NCI-H82 treated with DMSO at 0.1 percent for 48 hours (cell line): ENCODE data around the gene PSPC1.
"Not testable (repeated sequence)": the region's sequence is repeated elsewhere in the genome, so short reads cannot be mapped to it uniquely, and the experiment has no call there.

Experiments used
- DNase-seq: peaks from one replicate; lab custom pipeline; 2025; ENCODE audit not compliant: unreplicated experiment; lab: John Stamatoyannopoulos, UW

The PSPC1 gene

GRCh38 chr13:19764237-19764636 is 18.5 kb downstream of the PSPC1 start:
- no peak for DNase-seq

DNA sequence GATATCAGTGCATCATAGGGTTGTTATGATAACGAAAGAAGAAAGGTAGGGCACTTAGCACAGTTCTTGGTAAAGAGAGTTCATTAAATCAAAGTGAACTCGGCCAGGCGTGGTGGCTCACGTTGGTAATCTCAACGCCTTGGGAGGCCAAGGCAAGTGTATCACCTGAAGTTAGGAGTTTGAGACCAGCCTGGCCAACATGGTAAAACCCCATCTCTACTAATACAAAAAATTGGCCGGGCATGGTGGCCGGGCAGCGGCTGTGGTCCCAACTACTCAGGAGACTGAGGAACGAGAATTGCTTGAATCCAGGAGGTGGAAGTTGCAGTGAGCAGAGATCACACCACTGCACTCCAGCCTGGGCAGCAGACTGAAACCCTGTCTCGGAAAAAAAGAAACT is 19.1 kb downstream of the PSPC1 start:
- no peak for DNase-seq

GRCh38 chr13:19759669-19760068 is 23.1 kb downstream of the PSPC1 start:
- no peak for DNase-seq

- no peak for DNase-seq
Measured at GRCh38 chr13:19742643-19743042, 40.1 kb downstream of the PSPC1 start.

GRCh38 chr13:19737844-19738557 is 44.7 kb downstream of the PSPC1 start:
- DNase-seq: no peak

- no peak for DNase-seq
Measured at GRCh38 chr13:19726611-19727010, 56.1 kb downstream of the PSPC1 start.

DNA sequence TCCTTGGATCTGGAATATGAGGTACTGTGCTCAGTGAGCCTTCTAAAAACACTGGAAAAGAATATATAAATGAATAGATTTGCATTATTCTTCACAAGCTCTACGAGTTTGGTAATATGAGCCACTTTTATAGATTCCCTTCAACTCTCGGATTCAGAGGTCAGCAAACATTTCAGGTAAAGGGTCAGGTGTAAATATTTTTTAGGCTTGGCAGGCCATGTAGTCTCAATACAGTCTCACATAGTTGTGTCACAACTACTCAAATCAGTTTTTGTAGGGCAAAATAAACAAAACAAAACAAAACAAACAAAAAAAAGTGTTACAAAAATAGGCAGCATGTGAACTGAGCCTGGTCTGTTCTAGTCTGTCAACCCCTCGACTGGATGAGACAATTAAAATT is 57.4 kb downstream of the PSPC1 start:
- no peak for DNase-seq

- DNase-seq: no peak
Measured at GRCh38 chr13:19720039-19720438, 62.7 kb downstream of the PSPC1 start.

- DNase-seq: no peak
Measured at GRCh38 chr13:19713186-19713965, 69.4 kb downstream of the PSPC1 start.

DNA sequence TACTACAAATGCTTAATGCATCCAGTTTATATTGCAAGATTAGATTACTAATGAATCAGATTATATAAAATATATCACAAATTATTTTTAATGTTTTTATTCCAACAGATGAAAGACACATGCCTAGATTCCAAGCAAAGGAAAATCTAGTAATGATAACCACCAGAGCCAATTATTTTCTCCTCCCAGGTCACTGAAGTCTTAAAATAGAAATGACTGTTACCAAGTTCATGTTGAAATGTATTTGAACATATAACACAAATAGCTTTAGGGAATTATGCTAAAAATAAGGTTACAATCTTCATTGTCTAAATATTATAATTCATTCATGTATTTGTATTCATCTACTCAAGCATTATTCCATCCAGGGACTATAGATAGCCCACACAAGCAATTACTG is 73.0 kb downstream of the PSPC1 start:
- not testable (repeated sequence) for DNase-seq

DNA sequence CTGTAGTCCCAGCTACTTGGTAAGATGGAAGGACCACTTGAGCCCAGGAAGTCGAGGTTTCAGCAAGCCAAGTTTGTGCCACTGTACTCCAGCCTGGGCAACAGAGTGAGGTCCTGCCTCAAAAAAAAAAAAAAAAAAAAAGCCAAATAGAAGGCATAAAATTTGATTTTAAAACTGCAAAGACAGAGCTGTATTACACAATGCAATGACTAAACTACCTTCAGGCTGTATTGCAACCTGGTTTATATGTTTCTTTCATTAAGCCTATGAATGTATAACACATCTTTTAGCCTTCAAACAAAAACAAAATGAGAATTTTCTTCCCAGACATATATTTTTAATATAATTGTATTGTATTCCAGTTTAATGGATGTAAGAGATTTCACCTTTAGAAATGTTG is 73.7 kb downstream of the PSPC1 start:
- DNase-seq: not testable (repeated sequence)

- not testable (repeated sequence) for DNase-seq
Measured at GRCh38 chr13:19704256-19704655, 78.5 kb downstream of the PSPC1 start.

- not testable (repeated sequence) for DNase-seq
Measured at GRCh38 chr13:19701619-19702018, 81.1 kb downstream of the PSPC1 start.

GRCh38 chr13:19700963-19701362 is 81.8 kb downstream of the PSPC1 start:
- not testable (repeated sequence) for DNase-seq

DNA sequence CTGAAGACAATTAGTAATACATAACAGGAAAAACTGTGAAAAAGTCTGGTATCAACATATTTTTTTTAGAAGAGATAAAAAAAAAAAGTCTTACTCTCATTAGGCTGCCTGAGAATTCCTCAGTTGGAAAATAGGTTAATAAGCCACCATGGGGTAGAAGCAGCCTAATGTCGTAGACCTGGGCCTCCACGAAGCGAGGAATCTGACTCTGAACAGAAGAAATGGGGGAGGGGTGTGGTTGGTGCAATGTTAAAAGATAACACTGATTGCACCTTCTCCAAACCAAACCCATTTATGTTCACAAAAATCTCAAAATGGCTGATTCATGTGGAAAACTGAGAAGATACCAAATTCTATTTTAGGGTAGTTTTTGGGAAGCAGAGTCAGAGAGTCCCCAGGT is 86.9 kb downstream of the PSPC1 start:
- DNase-seq: no peak

DNA sequence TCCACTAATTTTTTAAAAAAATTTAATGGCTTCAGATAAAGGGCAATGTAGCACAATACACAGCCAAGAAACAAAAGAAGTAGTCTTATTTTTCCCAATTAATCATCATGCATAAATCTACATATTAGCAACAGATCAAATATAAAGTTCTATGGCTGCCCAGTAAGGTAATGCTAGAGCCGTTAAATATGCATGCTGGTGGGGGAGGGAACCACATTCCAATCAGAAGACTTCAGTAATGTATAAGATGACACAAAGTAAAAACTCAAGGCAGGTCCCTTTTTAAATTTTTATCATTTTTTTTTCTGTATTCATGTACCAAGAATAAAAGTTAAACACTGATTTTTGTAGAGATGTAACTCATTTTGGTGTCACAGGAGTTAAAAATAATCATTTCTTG is 87.3 kb downstream of the PSPC1 start:
- no peak for DNase-seq

DNA sequence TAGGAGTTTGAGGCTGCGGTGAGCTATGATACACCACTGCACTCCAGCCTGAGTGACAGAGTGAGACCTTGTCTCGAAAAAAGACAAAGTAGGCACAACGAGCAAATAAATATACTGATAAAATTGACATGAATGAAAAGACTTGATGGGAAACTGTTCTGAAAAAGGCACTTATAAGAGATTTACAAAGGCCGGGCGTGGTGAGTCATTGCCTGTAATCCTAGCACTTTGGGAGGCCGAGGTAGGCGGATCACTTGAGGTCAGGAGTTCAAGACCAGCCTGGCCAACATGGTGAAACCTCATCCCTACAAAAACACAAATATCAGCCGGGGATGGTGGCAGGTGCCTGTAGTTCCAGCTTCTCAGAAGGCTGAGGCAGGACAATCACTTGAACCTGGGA is 91.3 kb downstream of the PSPC1 start:
- DNase-seq: not testable (repeated sequence)

DNA sequence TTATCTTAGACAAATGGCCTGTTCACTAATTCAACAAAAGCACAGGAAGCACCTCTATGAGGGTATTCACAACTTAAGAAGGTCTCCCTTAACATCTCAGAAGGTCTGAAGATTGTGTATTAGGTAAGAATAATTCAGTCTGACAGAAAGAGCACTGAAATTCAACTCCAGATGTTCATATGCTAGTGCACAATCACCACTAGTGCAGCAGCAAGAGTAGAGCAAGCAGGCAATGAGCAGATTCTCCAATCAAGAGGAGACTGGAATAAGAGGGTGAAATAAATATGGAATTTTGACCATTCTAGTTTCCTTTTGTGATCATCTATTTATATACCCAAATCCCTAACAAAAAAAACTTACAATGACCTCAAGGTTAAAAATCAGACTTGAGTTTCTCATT is 97.3 kb downstream of the PSPC1 start:
- no peak for DNase-seq

- DNase-seq: no peak
Measured at GRCh38 chr13:19685034-19685433, 97.7 kb downstream of the PSPC1 start.

DNA sequence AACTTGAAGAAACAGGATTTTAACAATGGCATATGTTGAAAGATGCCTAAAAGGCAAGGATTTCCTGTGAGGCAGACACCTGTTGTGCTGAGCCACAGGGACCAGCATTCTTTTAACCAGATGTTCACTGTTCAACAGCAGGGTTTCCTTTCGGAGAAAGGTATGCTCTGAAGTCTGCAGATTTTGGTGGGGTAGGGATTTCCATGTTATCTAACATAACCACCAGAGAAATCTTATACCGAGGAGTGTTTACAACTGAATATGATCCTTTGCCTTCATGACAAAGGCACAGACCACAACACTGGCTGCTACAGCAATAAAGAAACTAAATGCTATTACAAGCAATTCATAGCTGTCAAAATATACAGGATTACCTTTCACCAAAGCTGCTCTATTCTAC is 101.2 kb downstream of the PSPC1 start:
- DNase-seq: no peak

DNA sequence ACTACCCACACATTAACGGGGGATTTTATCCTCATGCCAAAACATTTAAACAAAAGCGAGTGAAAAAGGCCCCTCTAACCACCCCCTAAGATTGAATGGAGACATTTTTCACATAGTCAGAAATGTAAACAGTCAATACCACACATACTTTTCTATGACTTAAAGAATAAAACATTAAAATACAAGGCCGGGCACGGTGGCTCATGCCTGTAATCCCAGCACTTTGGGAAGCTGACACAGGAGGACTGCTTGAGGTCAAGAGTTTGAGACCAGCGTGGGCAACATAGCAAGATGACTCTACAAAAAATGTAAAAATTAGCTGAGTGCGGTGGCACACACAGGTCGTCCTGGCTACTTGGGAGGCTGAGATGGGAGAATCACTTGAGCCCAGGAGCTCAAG is 102.0 kb downstream of the PSPC1 start:
- DNase-seq: no peak

GRCh38 chr13:19676168-19676567 is 106.6 kb downstream of the PSPC1 start:
- no peak for DNase-seq

DNA sequence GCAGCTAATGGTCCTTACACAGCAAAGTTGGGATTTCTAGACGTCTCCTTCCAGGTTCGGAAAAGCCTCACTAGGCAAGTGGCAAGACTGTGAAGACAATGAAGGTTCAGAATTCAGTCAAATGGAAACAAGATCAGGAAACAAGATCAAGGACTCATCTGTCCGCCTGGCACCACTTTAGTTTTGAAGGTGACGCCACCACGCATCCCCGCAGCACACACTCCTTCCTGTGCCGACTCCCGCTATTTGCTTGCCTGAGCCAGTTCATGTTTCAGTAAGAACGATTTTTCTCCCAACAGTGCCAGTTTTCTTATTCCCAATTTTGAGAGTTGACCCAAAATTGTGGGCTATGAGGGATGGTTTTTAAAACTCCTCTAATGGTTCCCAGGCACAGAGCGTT is 107.8 kb downstream of the PSPC1 start:
- no peak for DNase-seq
